NCI-H2196 (cell line): ENCODE measurements around the gene RNF224.
A peak's percentile ranks its signal among the peaks of the same experiment; 100 is the strongest.
"Not testable (repeated sequence)": the region's sequence is repeated elsewhere in the genome, so short reads cannot be mapped to it uniquely, and the experiment has no call there.

Experiments used
- DNase-seq: peaks from one replicate; lab custom pipeline; 2025; ENCODE audit not compliant: unreplicated experiment; lab: John Stamatoyannopoulos, UW

The RNF224 gene

DNA sequence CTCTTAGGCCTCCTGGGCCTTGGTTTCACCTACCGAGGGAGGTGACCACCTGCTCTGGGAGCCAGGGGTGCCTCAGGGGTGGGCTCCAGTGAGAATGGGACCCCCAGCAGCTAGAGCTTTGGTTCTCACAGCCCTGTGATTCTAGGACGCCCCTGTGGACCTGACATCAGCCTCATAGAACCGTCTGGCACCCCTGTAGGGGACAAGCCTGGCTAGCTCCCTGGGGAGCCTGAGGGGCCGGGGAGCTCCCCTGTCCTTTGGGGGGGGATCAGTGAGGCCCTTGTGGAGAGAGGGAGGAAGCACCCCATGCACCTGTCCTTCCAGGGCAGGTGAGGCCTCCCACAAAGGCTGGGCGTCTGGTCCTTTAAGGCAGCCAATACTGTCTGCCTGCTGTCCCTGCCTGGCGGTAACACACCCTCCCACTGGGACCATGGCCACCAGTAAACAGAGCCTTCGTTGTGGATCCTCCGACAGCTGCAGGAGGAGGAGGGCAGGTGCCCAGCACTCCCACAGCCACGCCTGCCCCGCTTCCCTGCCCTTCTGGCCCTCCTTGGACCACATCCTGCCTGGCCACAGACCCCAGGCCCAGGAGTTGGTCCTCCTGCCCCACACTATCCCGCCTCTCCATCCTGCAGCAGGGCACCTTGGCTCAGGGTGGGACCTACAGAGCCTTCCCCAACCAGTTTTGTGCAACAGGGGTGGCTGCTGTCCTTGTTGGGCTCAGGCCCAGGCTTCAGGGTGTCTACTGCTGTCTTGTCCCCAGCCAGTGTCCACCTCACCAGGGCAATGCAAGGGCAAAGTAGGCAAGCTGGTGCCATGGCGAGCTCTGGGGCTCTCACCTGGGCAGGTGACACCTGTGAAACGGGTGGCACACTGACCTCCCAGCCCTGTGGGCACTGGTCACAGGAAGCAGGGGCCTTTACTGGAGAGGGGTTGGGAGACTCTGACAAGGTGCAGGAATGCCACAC lies 10.7 kb downstream of the RNF224 start:
- peak; percentile 88 for DNase-seq

DNA sequence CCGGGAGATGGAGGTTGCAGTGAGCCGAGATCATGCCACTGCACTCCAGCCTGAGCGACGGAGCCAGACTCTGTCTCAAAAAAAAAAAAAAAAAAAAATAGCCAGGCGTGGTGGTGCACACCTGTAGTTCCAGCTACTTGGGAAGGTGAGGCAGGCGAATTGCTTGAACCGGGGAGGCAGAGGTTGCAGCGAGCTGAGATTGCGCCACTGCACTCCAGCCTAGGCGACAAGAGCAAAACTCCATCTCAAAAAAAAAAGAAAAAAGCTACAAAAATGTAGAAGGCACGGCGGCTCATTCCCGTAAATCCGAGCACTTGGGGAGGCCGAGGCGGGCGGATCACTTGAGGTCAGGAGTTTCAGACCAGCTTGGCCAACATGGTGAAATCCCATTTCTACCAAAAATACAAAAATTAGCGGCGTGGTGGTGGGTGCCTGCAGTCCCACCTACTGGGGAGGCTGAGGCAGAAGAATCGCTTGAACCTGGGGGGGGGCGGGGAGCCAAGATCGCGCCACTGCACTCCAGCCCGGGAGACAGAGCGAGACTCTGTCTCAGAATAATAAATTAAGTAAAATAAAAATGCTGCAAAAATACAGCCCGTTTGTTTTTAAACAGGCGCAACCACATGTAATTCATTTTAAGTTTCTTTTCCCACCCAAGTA lies 12.4 kb downstream of the RNF224 start:
- not testable (repeated sequence) for DNase-seq

DNA sequence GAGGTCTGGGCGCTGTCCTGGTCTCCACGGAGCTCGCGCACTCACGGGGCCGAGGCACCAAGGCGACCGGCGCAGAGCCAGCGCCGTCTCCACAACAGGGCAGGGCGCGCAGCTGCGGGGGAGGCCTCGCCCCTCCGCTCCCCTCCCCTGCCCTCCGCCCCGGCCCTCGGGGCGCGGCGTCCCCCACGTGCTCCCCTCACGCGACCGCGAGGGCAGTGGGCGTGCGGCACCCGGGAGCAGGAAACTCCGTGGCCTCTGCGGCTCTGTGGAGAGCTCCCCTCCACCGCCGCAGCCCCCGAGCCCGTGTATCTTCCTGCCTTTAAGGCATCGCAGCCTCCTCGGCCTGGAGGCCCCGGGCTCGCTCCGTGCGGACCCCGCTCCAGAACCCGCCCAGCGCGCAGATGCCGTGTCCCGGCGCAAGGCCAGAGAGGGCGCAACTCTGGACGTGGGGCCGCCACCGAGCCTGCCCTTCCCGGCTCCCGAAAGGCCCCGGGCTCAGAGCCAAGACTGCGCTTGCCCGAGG lies 13.1 kb downstream of the RNF224 start:
- peak; percentile 61 for DNase-seq

DNA sequence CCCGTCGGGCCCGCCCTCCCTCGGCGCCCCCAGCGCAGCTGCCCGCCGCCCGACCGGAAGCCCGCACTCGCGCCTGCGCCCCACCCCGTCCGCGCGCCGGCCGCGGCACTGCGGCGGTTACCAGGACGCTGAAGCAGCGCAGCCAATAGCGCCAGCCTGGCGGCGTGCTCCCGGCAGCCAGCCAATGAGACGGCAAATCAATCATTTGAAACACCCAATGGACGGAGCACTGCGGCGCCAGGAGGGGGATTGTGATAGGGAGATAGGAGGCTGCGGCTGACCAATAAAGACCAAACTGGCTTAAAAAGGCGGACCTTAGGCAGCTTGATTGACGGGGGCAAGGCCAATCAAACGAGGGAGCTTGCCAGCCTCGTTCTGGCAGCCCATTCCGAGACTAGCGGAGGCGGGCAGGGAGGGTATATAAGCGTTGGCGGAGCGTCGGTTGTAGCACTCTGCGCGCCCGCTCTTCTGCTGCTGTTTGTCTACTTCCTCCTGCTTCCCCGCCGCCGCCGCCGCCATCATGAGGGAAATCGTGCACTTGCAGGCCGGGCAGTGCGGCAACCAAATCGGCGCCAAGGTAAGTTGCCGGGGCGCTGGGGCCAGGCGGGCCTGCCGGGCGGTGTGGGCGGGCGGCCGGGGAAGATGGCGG lies 13.7 kb downstream of the RNF224 start, which contains the start of gene TUBB4B:
TUBB4B (plus strand) TSS at position 447 of the 649 bp plus-strand sequence; CDS start at position 521, 74 bp downstream.
- peak; percentile 98 for DNase-seq

DNA sequence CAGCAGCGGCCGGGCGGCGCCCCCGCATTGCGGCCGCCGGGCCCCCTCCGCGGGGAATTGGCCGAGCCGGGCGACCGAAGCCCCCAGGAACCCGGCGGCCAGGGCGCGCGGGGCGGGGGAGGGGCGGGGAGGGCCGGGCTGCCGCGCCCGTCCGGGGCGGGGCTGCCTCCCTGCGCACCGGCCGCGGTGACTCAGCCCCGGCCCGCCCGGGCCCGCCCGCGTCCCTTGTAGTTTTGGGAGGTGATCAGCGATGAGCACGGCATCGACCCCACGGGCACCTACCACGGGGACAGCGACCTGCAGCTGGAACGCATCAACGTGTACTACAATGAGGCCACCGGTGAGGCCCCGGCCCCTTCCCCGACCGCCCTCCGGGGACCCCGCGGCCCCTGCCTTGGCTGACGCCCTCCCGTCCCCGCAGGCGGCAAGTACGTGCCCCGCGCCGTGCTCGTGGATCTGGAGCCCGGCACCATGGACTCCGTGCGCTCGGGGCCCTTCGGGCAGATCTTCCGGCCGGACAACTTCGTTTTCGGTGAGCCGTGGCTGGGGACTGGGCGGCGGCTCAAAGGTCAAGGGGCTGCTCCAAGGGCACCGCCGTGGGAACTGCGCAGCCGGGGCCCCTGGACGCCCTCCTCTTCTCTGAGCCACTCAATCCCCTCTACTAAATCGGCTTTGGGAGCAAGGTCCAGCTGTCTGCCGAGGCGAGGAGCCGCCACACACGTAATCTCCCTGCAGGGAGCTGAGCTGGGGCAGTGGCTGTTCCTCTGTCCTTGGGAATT lies 14.4 kb downstream of the RNF224 start:
- no peak for DNase-seq

DNA sequence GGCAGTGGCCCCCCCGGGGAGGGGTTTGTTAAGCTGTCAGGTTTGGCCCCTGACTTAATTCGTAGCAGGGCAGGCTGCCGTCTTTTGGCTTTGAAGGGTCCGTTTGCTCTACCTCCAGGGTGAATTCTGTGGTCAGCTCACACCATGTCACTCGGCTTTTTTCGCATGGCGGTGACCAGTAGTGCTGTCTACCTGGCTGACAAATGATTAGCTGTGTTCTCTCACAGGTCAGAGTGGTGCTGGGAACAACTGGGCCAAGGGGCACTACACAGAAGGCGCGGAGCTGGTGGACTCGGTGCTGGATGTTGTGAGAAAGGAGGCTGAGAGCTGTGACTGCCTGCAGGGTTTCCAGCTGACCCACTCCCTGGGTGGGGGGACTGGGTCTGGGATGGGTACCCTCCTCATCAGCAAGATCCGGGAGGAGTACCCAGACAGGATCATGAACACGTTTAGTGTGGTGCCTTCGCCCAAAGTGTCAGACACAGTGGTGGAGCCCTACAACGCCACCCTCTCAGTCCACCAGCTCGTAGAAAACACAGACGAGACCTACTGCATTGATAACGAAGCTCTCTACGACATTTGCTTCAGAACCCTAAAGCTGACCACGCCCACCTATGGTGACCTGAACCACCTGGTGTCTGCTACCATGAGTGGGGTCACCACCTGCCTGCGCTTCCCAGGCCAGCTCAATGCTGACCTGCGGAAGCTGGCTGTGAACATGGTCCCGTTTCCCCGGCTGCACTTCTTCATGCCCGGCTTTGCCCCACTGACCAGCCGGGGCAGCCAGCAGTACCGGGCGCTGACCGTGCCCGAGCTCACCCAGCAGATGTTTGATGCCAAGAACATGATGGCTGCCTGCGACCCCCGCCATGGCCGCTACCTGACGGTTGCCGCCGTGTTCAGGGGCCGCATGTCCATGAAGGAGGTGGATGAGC lies 15.2 kb downstream of the RNF224 start:
- DNase-seq, result no peak

DNA sequence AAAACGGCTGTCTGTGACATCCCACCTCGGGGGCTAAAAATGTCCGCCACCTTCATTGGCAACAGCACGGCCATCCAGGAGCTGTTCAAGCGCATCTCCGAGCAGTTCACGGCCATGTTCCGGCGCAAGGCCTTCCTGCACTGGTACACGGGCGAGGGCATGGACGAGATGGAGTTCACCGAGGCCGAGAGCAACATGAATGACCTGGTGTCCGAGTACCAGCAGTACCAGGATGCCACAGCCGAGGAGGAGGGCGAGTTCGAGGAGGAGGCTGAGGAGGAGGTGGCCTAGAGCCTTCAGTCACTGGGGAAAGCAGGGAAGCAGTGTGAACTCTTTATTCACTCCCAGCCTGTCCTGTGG lies 15.9 kb downstream of the RNF224 start:
- not testable (repeated sequence) for DNase-seq

DNA sequence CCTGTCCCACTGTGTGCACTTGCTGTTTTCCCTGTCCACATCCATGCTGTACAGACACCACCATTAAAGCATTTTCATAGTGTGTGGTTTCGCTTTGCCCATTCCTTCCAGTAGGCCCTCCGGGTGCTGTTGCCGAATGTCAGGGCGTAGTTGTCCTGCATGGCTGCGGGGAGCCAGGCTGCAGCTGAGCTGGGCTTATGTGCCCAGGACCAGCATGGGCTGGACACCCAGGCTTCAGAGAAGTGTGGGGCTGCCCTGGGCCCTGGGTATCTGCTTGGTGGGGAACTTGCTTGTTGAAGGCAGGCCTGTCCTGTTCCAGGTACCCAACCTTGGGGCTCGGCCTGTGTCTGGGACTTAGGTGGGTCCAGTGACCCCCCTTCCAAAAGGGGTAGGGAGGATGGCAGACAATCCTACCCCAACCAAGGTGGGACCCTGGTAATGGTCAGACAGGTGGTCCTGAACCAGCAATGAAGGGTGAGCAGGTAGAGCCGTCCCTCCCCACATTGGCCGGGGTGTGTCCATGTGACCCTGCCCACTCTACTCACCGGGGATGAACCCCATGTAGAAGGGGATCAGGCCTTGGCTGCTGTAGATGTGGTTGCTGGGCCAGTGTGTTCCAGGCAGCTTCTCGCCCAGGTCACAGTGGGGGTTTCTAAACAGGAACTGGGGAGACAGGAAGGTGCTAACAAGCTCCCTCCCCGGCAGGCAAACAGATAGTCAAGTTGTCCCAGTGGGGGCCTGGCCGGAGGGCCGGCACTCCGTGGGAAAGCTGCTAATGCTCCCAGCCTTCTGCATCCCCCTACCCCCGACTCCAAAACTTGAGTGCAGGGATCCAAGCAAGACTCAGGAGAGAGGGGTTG lies 16.6 kb downstream of the RNF224 start:
- DNase-seq, result no peak

DNA sequence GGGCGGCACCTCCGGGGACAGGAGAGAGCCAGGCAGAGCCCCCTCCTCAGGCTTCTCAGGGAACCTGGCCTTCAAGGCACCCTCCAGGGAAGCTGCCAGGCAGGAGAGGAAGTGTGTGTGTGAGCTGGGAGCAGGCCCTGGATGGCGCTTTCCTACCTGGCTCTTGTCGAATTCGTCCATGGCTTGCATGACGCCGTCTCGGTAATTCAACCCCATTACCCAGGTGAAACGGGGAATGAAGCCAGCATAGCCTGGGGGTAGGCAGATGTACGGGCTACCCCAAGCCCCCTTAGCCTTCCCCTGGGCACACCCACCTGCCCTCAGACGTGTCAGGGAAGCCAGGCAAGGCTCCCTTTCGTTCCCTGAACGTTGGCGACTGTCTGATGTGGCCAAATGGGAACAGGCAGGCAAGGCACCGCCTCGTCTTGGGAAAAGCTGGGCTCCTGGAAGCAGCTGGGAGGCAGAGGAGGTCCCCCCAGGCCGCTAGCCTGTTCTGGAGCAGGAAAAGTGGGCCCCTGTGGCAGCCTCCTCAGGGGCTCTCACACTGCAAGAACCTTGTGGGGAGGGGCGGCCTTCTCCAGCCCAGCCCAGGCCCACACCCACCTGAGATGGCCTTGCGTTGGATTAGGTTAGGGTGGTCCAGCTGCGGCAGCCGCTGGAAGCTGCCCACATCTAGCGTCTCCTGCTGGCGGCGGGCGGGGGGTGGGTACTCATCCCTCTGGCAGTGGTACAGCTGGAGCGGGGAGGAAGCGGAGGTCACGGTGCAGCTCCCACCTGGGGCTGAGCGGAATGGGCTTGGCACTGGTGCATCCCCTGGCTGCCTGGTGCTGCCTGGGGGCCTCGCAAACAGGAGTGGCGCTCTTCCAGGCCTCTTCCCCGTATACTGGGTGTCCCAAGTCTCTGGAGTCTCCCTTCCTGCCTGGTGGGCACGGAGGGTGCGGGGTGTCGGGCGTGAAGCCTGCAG lies 17.5 kb downstream of the RNF224 start:
- DNase-seq, result peak; percentile 23

DNA sequence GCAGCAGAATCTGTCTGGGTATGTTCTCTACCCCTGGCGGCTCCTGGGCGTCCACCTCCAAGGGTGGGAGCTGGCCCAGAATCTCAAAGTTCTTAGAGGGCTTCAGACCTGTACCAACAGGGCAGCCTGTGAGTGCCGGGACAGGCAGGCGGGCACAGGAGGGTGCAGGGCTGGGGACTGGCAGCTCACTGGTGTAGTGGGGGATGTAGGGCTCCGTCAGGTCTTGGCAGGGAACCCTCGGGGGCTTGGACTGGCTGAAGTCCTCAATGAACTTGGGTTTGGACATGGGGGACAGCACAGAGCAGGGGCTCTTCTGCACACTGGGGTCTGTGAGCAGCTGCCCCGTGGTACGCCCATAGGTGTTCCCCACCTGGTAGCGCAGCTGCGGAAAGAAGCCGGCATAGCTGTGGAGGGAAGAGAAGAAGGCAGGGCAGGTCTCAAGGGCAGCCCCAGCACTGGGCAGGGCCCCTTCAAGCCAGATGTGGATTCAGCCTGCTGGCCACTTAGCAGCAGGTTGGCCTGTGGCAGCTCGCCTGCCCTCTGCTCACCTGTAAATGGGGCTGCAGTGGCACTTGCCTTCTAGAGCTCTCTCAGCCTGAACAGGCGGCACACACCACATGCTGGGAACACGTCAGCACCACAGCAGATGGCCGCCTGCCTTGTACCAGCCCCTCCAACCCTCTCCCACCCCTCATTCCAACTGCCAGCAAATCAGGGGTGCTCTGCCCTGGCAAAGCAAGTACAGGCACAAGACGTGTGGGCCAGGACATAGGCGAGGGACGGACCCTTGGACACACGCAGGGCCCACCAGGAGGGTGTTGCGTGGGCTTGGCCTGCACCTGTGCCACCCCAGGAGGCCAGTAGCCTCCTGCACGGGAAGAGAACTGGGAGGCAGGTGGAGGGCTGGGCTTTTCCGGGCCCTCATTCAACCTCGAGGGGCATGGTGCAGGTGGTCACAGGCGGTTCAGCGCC lies 18.4 kb downstream of the RNF224 start:
- DNase-seq, result no peak

DNA sequence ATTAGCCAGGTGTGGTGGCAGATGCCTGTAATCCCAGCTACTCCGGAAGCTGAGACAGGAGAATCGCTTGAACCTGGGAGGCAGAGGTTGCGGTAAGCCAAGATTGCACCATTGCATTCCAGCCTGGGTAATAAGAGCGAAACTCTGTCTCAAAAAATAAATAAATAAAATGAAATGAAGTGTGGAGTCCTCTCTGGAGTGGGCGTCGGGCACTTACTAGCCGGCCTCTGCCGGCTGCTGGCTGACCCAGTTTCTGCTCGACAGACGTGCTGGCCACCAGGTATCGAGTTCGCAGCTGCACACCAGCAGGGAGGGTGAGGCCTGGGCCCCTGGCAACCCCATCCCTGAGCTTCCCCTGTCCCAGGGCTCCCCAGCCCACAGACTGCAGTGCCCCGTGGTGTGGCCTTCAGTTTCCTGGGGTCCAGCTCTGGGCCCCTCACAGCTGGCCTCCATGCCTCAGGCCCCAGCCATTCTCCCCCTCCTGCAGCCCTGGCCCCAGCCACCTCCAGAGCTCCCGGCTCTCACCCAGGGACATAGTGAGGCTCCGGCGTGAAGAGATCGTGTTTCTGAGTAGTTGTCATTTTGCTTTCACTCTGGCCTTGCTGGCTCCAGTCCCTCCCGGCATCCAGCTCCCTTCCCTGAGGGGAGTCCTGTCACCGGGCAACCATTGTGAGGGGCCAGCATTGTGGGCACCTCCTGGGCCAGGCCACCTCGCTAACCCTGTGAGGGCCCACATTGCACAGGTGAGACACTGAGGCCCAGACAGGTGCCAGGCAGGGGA lies 20.0 kb downstream of the RNF224 start:
- peak; percentile 56 for DNase-seq

DNA sequence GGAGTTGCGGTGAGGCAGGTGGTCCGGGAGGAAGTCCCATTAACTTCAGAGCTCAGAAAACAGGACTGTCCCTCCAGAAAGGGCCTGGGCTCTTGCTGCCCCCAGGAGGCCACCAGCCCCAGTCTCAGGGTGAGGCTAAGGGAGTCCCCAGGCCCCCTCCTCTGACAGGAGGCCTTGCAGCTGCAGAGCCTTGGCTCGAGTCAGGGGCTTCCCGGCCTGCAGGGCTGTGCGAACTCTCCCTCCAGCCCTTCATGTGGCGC lies 20.5 kb downstream of the RNF224 start:
- DNase-seq, result no peak

DNA sequence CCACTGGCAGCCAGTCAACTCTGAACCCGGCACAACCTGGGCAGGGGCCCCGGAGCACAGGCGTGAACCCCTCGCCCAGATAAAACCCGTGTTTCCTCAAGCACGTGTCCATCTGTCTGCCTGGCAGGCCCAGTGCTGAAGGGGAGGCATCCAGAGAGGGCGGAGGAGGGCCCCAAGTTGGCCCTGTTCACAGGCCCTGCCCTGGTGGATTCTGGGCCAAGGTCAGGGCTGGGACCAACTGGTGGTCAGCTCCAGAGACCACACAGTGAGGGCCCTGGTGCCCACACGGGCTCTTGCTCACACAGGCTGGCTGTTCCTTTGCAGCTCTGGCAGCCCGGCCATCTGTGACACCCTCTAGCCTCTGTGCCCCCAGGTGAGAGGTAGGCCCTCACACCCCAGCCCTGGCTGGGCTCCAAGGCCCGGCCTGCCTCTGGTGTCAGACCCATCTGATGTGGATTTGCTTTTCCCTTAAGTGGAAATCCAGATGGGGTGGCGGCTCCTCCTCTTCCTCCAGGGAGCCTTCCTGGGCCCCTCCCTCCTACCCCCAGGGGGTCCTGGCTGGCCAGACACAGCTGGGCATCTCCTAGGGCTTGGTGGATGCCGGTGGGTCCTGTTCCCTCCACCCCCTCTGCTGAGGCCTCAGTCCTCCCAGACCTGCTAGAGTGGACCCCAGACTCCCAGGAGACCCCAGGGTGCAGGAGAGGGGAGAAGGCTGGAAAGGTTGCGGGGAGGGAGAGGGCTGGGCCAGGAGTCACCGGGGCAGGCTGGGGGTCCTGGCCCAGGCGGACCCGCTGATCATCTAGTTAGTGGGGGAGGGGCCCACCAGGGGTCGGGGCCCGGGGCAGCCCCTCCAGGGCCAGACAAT lies 23.3 kb downstream of the RNF224 start:
- no peak for DNase-seq

DNA sequence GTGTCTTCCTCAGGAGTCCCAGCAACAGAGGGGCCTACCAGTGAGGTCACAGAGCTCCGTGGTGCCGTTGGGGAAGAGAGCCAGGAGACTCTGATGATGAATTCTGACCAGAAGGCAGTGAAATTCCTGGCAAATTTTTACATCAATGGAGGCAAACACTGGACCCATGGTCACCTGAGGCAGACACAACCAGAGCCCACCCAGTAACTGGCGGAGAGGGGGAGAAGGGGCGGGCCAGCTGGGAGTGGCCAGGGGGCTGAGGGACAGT lies 23.8 kb downstream of the RNF224 start, which contains the start of gene STPG3:
STPG3 (plus strand) TSS at position 93 of the 268 bp plus-strand sequence; CDS start at position 94, 1 bp downstream.
- no peak for DNase-seq
